OCI-LY1 (cell line): ENCODE measurements around the gene FADD.

ENCODE experiments used
- H2AFZ ChIP-seq: fragments of 200-600 bp; sonication (generic), shearing (Covaris generic); 2 replicates; pipeline ENCODE4 v1.6.0; 2014; ENCODE audit warnings: antibody characterized with exemption, mild to moderate bottlenecking, low read length
- H3F3A ChIP-seq: fragments of 200-600 bp; sonication (generic), shearing (Covaris generic); 2 replicates; pipeline ENCODE4 v1.6.0; 2014; ENCODE audit warnings: mild to moderate bottlenecking, antibody characterized with exemption, low read length, moderate library complexity; ENCODE audit not compliant: insufficient read depth
- H3K27ac ChIP-seq: fragments of 200-600 bp; sonication (generic); 2 replicates; pipeline ENCODE4 v1.5.1; 2014; ENCODE audit warnings: low read length, mixed run types, mild to moderate bottlenecking, low read depth; ENCODE audit not compliant: poor library complexity, severe bottlenecking
- H3K27me3 ChIP-seq: fragments of 200-600 bp; sonication (generic); 2 replicates; pipeline ENCODE4 v1.6.0; 2014; ENCODE audit warnings: antibody characterized with exemption, mild to moderate bottlenecking, low read length, moderate library complexity; ENCODE audit not compliant: insufficient read depth
- H3K36me3 ChIP-seq: fragments of 200-600 bp; sonication (generic); 2 replicates; pipeline ENCODE4 v1.6.1; 2014; ENCODE audit warnings: mild to moderate bottlenecking, antibody characterized with exemption, low read length, moderate library complexity, mixed read lengths; ENCODE audit not compliant: insufficient read depth
- H3K4me1 ChIP-seq: fragments of 200-600 bp; sonication (generic); 2 replicates; pipeline ENCODE4 v1.5.1; 2014; ENCODE audit warnings: mild to moderate bottlenecking, low read length, moderate library complexity; ENCODE audit not compliant: insufficient read depth, severe bottlenecking
- H3K4me2 ChIP-seq: fragments of 200-600 bp; sonication (generic), shearing (Covaris generic); 2 replicates; pipeline ENCODE4 v1.6.1; 2014; ENCODE audit warnings: low read length
- H3K4me3 ChIP-seq: fragments of 200-600 bp; sonication (generic); 2 replicates; pipeline ENCODE4 v1.5.1; 2014; ENCODE audit warnings: low read length, low read depth, mild to moderate bottlenecking, mixed read lengths; ENCODE audit not compliant: poor library complexity, severe bottlenecking
- H3K79me2 ChIP-seq: fragments of 200-600 bp; shearing (Covaris generic); 2 replicates; pipeline ENCODE4 v1.6.1; 2016; ENCODE audit warnings: mixed run types, low read length, mixed read lengths; ENCODE audit not compliant: insufficient read depth
- H3K9ac ChIP-seq: fragments of 200-600 bp; sonication (generic), shearing (Covaris generic); 2 replicates; pipeline ENCODE4 v1.6.1; 2014; ENCODE audit warnings: mild to moderate bottlenecking, low read length, mixed read lengths
- H3K9me2 ChIP-seq: fragments of 200-600 bp; sonication (generic), shearing (Covaris generic); 2 replicates; pipeline ENCODE4 v1.6.1; 2014; ENCODE audit warnings: low read depth, mild to moderate bottlenecking, low read length, mixed read lengths
- H3K9me3 ChIP-seq: fragments of 200-600 bp; shearing (Covaris generic); 2 replicates; pipeline ENCODE4 v1.6.1; 2014; ENCODE audit warnings: low read length, mixed read lengths
- H4K20me1 ChIP-seq: fragments of 200-600 bp; sonication (generic), shearing (Covaris generic); 2 replicates; pipeline ENCODE4 v1.6.0; 2016; ENCODE audit warnings: mild to moderate bottlenecking, low read length; ENCODE audit not compliant: insufficient read depth
- EZH2 ChIP-seq: fragments of 200-600 bp; sonication (generic), shearing (Covaris generic); IDR thresholded peaks from 2 replicates; pipeline ENCODE4 v1.8.0; 2017; ENCODE audit warnings: borderline replicate concordance, mixed run types, mild to moderate bottlenecking, antibody characterized with exemption, low read length, moderate library complexity, mixed read lengths
- TF ChIP-seq, protein P1 (sequence below): fragments of 200-600 bp; sonication (generic), shearing (Covaris generic); IDR thresholded peaks from 2 replicates; pipeline ENCODE4 v1.5.1; 2017; ENCODE audit warnings: mild to moderate bottlenecking, antibody characterized with exemption, low read length, moderate library complexity, mixed read lengths

The FADD gene

GRCh38 chr11:70205049-70205725 is 2.1 kb downstream of the FADD start:
- TF ChIP-seq, protein P1, sequence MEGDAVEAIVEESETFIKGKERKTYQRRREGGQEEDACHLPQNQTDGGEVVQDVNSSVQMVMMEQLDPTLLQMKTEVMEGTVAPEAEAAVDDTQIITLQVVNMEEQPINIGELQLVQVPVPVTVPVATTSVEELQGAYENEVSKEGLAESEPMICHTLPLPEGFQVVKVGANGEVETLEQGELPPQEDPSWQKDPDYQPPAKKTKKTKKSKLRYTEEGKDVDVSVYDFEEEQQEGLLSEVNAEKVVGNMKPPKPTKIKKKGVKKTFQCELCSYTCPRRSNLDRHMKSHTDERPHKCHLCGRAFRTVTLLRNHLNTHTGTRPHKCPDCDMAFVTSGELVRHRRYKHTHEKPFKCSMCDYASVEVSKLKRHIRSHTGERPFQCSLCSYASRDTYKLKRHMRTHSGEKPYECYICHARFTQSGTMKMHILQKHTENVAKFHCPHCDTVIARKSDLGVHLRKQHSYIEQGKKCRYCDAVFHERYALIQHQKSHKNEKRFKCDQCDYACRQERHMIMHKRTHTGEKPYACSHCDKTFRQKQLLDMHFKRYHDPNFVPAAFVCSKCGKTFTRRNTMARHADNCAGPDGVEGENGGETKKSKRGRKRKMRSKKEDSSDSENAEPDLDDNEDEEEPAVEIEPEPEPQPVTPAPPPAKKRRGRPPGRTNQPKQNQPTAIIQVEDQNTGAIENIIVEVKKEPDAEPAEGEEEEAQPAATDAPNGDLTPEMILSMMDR: no peak
- TF ChIP-seq EZH2: no peak
- Histone ChIP-seq H3K79me2 (peaks cover 15% of the 10 kb centered on the region), H3K4me1 (peaks cover 15% of the 10 kb centered on the region), H3K27ac (no peak overlapping the region), H3K36me3 (peaks cover 51% of the 10 kb centered on the region), H4K20me1 (peaks cover 4% of the 10 kb centered on the region; the same call in 1 of the 2 replicates), H3K4me3 (peak overlapping the region; percentile 98), H3F3A (no peaks in the 10 kb centered on the region), H2AFZ (no peak overlapping the region), H3K4me2 (peak overlapping the region; percentile 99), H3K9ac (no peak overlapping the region), H3K9me3 (no peaks in the 10 kb centered on the region), H3K9me2 (no peaks in the 10 kb centered on the region), H3K27me3 (no peaks in the 10 kb centered on the region)

GRCh38 chr11:70205766-70206165 is 2.7 kb downstream of the FADD start:
- H3K4me1 ChIP-seq: peaks cover 15% of the 10 kb centered on the region
- TF ChIP-seq, protein P1: no peak
- TF ChIP-seq EZH2: no peak
- H3K9me2 ChIP-seq: no peaks in the 10 kb centered on the region
- no peak overlapping the region for H3K4me2 ChIP-seq
- no peaks in the 10 kb centered on the region for H3K27me3 ChIP-seq
- peaks cover 4% of the 10 kb centered on the region; the same call in 1 of the 2 replicates for H4K20me1 ChIP-seq
- H3K4me3 ChIP-seq: no peak overlapping the region
- H3K9me3 ChIP-seq: no peaks in the 10 kb centered on the region
- peaks cover 51% of the 10 kb centered on the region for H3K36me3 ChIP-seq
- peaks cover 15% of the 10 kb centered on the region for H3K79me2 ChIP-seq
- H3K9ac ChIP-seq: no peak overlapping the region
- H2AFZ ChIP-seq: no peak overlapping the region
- no peak overlapping the region for H3K27ac ChIP-seq
- H3F3A ChIP-seq: no peaks in the 10 kb centered on the region

DNA sequence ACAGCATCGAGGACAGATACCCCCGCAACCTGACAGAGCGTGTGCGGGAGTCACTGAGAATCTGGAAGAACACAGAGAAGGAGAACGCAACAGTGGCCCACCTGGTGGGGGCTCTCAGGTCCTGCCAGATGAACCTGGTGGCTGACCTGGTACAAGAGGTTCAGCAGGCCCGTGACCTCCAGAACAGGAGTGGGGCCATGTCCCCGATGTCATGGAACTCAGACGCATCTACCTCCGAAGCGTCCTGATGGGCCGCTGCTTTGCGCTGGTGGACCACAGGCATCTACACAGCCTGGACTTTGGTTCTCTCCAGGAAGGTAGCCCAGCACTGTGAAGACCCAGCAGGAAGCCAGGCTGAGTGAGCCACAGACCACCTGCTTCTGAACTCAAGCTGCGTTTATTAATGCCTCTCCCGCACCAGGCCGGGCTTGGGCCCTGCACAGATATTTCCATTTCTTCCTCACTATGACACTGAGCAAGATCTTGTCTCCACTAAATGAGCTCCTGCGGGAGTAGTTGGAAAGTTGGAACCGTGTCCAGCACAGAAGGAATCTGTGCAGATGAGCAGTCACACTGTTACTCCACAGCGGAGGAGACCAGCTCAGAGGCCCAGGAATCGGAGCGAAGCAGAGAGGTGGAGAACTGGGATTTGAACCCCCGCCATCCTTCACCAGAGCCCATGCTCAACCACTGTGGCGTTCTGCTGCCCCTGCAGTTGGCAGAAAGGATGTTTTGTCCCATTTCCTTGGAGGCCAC is 3.3 kb downstream of the FADD start:
- Histone ChIP-seq H3K27ac (no peak overlapping the region), H3K4me1 (peaks cover 15% of the 10 kb centered on the region), H2AFZ (no peak overlapping the region), H3K9me3 (no peaks in the 10 kb centered on the region), H3K79me2 (peaks cover 15% of the 10 kb centered on the region), H3K27me3 (no peaks in the 10 kb centered on the region), H3K9ac (no peak overlapping the region), H3F3A (no peaks in the 10 kb centered on the region), H3K36me3 (peaks cover 51% of the 10 kb centered on the region), H4K20me1 (peaks cover 4% of the 10 kb centered on the region; the same call in 1 of the 2 replicates), H3K9me2 (no peaks in the 10 kb centered on the region), H3K4me3 (no peak overlapping the region), H3K4me2 (no peak overlapping the region)
- TF ChIP-seq EZH2: no peak
- TF ChIP-seq, protein P1: no peak
